Upper lobe of left lung (tissue), 4 donors: ENCODE measurements around the gene NPTN.

ENCODE experiments used
- CTCF ChIP-seq, 6 experiments: fragments of 450-650 bp in 4 of 6; fragments of 200-600 bp in 2 of 6; sonication (generic) in 2 of 6; IDR thresholded peaks; one replicate each; pipeline ENCODE4 v1.5.1; 2016 to 2019; ENCODE audit warnings: antibody characterized with exemption in 6 of 6
- POLR2A ChIP-seq, 4 donors: fragments of 450-650 bp; IDR thresholded peaks; one replicate each; pipeline ENCODE4 v1.5.1; 2016 to 2017; ENCODE audit warnings: antibody characterized with exemption in 4 of 4, mild to moderate bottlenecking in 2 of 4

GRCh38 chr15:73658645-73659044 is 25.5 kb upstream of the NPTN start:
- no peak for TF ChIP-seq CTCF (IDR thresholded peaks at IDR 0.05)
- no peak for TF ChIP-seq POLR2A (IDR thresholded peaks at IDR 0.05)
